AG10803 (cell line): Measurements from ENCODE around the gene CGB7.
A peak's percentile ranks its signal among the peaks of the same experiment; 100 is the strongest.

Experiments used
- DNase-seq: peaks from one replicate; pipeline ENCODE4 v3.0.0; 2010; ENCODE audit warnings: low read depth
- H3K4me3 ChIP-seq: 2 replicates; pipeline ENCODE4 v1.5.1; 2011; ENCODE audit warnings: mild to moderate bottlenecking, low read length, control low read depth
- CTCF ChIP-seq: conservative IDR thresholded peaks from 2 replicates; pipeline ENCODE4 v1.5.1; 2011; ENCODE audit warnings: mild to moderate bottlenecking, low read length, control low read depth, inconsistent platforms

The CGB7 gene

GRCh38 chr19:49057636-49058234 is at the start of gene CGB7:
Gene CGB7, minus strand, starts transcription at chr19:49057749. Its CDS starts 2,374 bp downstream, at chr19:49055375.
- peak within 1 kb of the TSS; percentile 65 for H3K4me3 ChIP-seq
- DNase-seq, result peak; percentile 56
- TF ChIP-seq CTCF, result no peak

- peak; percentile 72 for TF ChIP-seq CTCF
- no peak overlapping the region for H3K4me3 ChIP-seq
- peak; percentile 50 for DNase-seq
These were observed 49.1 kb upstream of the CGB7 start for GRCh38 chr19:49106648-49107135.

- TF ChIP-seq CTCF, result no peak
- no peak overlapping the region for H3K4me3 ChIP-seq
- no peak for DNase-seq
These were observed 46.8 kb upstream of the CGB7 start for GRCh38 chr19:49104229-49104864.

- DNase-seq, result no peak
- TF ChIP-seq CTCF, result no peak
- no peak overlapping the region for H3K4me3 ChIP-seq
These were observed 46.0 kb upstream of the CGB7 start for GRCh38 chr19:49103331-49104085.

GRCh38 chr19:49102303-49102702 is 44.8 kb upstream of the CGB7 start:
- DNase-seq, result no peak
- no peak overlapping the region for H3K4me3 ChIP-seq
- TF ChIP-seq CTCF, result no peak

GRCh38 chr19:49101160-49101559 is 43.6 kb upstream of the CGB7 start:
- no peak for TF ChIP-seq CTCF
- DNase-seq, result no peak

GRCh38 chr19:49098795-49099194 is 41.2 kb upstream of the CGB7 start:
- H3K4me3 ChIP-seq, result no peak overlapping the region
- TF ChIP-seq CTCF, result no peak
- no peak for DNase-seq

More at GRCh38 chr19:49101160-49101559, 43.6 kb upstream of the CGB7 start:
- no peak overlapping the region for H3K4me3 ChIP-seq
